Subcutaneous abdominal adipose tissue (tissue), 5 donors: ENCODE results near the gene MYO7B.
A peak's percentile ranks its signal among the peaks of the same experiment; 100 is the strongest.

ENCODE experiments used
- H3K27ac ChIP-seq: one replicate; pipeline ENCODE4 v1.7.0; 2013; ENCODE audit warnings: low read depth, mild to moderate bottlenecking, inconsistent platforms, low read length, moderate library complexity
- H3K27me3 ChIP-seq, 5 donors: one replicate each; pipeline ENCODE4 v1.7.0; 2013; ENCODE audit warnings: low read length in 5 of 5, inconsistent platforms in 1 of 5; ENCODE audit not compliant: control insufficient read depth in 5 of 5, insufficient read depth in 4 of 5
- H3K36me3 ChIP-seq, 5 donors: one replicate each; pipeline ENCODE4 v1.7.0; 2013; ENCODE audit warnings: low read length in 5 of 5; ENCODE audit not compliant: control insufficient read depth in 5 of 5, insufficient read depth in 5 of 5
- H3K4me1 ChIP-seq, 5 donors: one replicate each; pipeline ENCODE4 v1.7.0; 2013; ENCODE audit warnings: low read length in 5 of 5, mild to moderate bottlenecking in 3 of 5, moderate library complexity in 1 of 5; ENCODE audit not compliant: control insufficient read depth in 5 of 5, insufficient read depth in 5 of 5
- H3K4me3 ChIP-seq, 5 donors: one replicate each; pipeline ENCODE4 v1.7.0; 2013; ENCODE audit warnings: low read length in 5 of 5, low read depth in 1 of 5
- H3K9ac ChIP-seq, 5 donors: one replicate each; pipeline ENCODE4 v1.7.0; 2013; ENCODE audit warnings: low read length in 5 of 5, mild to moderate bottlenecking in 4 of 5, moderate library complexity in 3 of 5
- H3K9me3 ChIP-seq, 5 donors: one replicate each; pipeline ENCODE4 v1.7.0; 2013; ENCODE audit warnings: low read length in 5 of 5; ENCODE audit not compliant: control insufficient read depth in 5 of 5
- donor health status: healthy.
- donor health status: healthy.
- donor health status: healthy.
- donor health status: healthy.
- donor health status: healthy.

The MYO7B gene

GRCh38 chr2:127664065-127664894 is 128.8 kb downstream of the MYO7B start:
- H3K9me3 ChIP-seq, result no peaks in the 10 kb centered on the region
- peak overlapping the region in 4 of 5 donors; percentile 42 to 59 (median 48) for H3K4me3 ChIP-seq
- H3K9ac ChIP-seq, result peak overlapping the region in 2 of 5 donors; percentile 41 to 68
- no peaks in the 10 kb centered on the region for H3K36me3 ChIP-seq
- H3K27ac ChIP-seq, result peak overlapping the region; percentile 76
- H3K4me1 ChIP-seq, result peaks cover 12 to 70% (median 44%) of the 10 kb centered on the region in 5 donors
- H3K27me3 ChIP-seq, result peaks cover 2 to 10% (median 6%) of the 10 kb centered on the region in 5 donors

- Histone ChIP-seq H3K27ac (peak overlapping the region; percentile 76), H3K36me3 (no peaks in the 10 kb centered on the region), H3K27me3 (peaks cover 2 to 10% (median 6%) of the 10 kb centered on the region in 5 donors), H3K9me3 (no peaks in the 10 kb centered on the region), H3K9ac (peak overlapping the region in 3 of 5 donors; percentile 35 to 68 (median 48)), H3K4me3 (peak overlapping the region in 3 of 5 donors; percentile 44 to 59 (median 52)), H3K4me1 (peaks cover 10 to 64% (median 40%) of the 10 kb centered on the region in 5 donors)
These were observed 129.4 kb downstream of the MYO7B start for GRCh38 chr2:127664895-127665225.

DNA sequence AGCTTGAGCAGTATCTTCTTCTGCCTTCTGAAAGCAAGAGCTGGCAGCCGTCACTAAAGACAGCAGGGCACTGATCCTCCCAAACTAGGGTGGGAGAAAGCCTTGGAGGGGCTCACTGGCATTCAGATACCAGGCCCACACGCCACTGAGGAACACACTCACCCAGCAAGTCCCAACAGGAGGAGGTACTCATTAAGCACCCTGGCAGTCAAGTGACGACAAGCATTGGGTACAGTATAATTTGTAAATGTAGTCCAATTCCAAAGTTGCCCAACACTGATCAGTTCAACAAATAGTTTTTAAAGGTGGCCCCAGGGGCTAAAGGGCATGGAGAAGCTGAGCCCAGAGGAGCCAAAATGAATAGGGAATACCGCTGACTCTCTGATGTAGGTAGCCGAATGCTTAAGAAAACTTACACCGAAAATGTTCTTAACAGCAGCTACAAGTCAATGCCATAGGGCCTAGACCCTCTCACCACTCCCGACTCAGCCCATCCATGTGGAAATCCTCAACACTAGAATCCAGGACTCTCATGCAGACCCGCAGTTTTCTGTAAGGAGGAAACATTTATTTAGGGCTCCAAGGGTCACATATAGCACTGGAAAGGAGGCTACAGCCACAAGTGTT is 129.9 kb downstream of the MYO7B start:
- Histone ChIP-seq H3K4me1 (peaks cover 10 to 59% (median 38%) of the 10 kb centered on the region in 5 donors), H3K27ac (peak overlapping the region; percentile 76), H3K4me3 (peak overlapping the region in 2 of 5 donors; percentile 44 to 52), H3K9ac (peak overlapping the region in 2 of 5 donors; percentile 48 to 68), H3K36me3 (no peaks in the 10 kb centered on the region), H3K9me3 (no peaks in the 10 kb centered on the region), H3K27me3 (peaks cover 2 to 10% (median 6%) of the 10 kb centered on the region in 5 donors)

- no peaks in the 10 kb centered on the region for H3K9me3 ChIP-seq
- peaks cover 0 to 5% (median 0%) of the 10 kb centered on the region in 5 donors for H3K36me3 ChIP-seq
- peaks cover 5 to 60% (median 31%) of the 10 kb centered on the region in 5 donors for H3K4me1 ChIP-seq
- no peak overlapping the region for H3K27ac ChIP-seq
- no peak overlapping the region for H3K4me3 ChIP-seq
- peaks cover 0 to 9% (median 2%) of the 10 kb centered on the region in 5 donors for H3K27me3 ChIP-seq
- no peak overlapping the region for H3K9ac ChIP-seq
These were observed 133.6 kb downstream of the MYO7B start for GRCh38 chr2:127669056-127669455.

GRCh38 chr2:127670055-127670956 is 134.8 kb downstream of the MYO7B start:
- no peak overlapping the region for H3K4me3 ChIP-seq
- no peaks in the 10 kb centered on the region for H3K9me3 ChIP-seq
- H3K27ac ChIP-seq, result no peak overlapping the region
- peaks cover 0 to 3% (median 0%) of the 10 kb centered on the region in 5 donors for H3K27me3 ChIP-seq
- peaks cover 5 to 56% (median 31%) of the 10 kb centered on the region in 5 donors for H3K4me1 ChIP-seq
- H3K36me3 ChIP-seq, result peaks cover 0 to 5% (median 0%) of the 10 kb centered on the region in 5 donors
- no peak overlapping the region for H3K9ac ChIP-seq

- Histone ChIP-seq H3K36me3 (peaks cover 0 to 5% (median 0%) of the 10 kb centered on the region in 5 donors), H3K9me3 (no peaks in the 10 kb centered on the region), H3K27ac (no peak overlapping the region), H3K4me1 (peaks cover 5 to 52% (median 35%) of the 10 kb centered on the region in 5 donors), H3K27me3 (peaks cover 0 to 3% (median 0%) of the 10 kb centered on the region in 5 donors), H3K9ac (no peak overlapping the region), H3K4me3 (no peak overlapping the region)
These were observed 135.4 kb downstream of the MYO7B start for GRCh38 chr2:127670957-127671290.

DNA sequence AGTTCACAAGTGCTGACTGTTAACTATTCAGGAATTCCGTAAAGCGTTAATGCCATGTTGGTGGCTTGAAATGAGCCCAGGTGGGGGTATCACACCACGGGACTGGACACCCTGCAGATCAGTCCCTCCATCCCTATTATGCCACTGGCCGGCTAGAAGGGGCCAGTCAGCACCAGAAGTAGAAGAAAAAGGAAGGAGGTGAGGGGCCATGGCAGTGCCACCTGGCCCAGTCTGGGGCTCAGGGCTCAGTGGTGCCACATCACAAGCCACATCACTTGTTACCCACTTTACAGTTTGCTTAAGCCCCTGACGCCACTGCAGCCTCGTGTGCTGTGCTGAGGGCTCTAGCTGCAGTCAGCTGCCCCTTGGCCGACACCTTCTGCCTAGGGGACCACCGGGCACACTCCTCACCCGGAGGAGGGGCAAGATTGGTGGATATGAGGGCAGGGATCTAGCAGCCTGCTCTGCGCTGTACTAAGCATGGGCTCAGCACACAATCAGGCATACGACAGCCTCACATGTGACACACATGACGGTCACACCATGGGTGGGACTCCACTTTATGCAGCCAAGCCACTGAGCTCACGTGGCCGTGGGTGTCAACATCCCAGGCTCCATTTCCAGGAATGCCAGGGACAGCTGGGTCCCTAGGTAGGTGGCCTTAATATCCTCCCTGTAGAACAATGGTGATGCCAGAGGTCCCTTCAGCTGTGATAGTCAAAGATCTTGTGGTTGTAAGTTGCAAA is 136.2 kb downstream of the MYO7B start:
- H3K27ac ChIP-seq, result peak overlapping the region; percentile 78
- no peaks in the 10 kb centered on the region for H3K9me3 ChIP-seq
- peaks cover 0 to 3% (median 0%) of the 10 kb centered on the region in 5 donors for H3K27me3 ChIP-seq
- H3K4me1 ChIP-seq, result peaks cover 5 to 57% (median 38%) of the 10 kb centered on the region in 5 donors
- H3K36me3 ChIP-seq, result peaks cover 0 to 5% (median 0%) of the 10 kb centered on the region in 5 donors
- H3K9ac ChIP-seq, result peak overlapping the region in 1 of 5 donors; percentile 56
- peak overlapping the region in 3 of 5 donors; percentile 11 to 78 (median 76) for H3K4me3 ChIP-seq

DNA sequence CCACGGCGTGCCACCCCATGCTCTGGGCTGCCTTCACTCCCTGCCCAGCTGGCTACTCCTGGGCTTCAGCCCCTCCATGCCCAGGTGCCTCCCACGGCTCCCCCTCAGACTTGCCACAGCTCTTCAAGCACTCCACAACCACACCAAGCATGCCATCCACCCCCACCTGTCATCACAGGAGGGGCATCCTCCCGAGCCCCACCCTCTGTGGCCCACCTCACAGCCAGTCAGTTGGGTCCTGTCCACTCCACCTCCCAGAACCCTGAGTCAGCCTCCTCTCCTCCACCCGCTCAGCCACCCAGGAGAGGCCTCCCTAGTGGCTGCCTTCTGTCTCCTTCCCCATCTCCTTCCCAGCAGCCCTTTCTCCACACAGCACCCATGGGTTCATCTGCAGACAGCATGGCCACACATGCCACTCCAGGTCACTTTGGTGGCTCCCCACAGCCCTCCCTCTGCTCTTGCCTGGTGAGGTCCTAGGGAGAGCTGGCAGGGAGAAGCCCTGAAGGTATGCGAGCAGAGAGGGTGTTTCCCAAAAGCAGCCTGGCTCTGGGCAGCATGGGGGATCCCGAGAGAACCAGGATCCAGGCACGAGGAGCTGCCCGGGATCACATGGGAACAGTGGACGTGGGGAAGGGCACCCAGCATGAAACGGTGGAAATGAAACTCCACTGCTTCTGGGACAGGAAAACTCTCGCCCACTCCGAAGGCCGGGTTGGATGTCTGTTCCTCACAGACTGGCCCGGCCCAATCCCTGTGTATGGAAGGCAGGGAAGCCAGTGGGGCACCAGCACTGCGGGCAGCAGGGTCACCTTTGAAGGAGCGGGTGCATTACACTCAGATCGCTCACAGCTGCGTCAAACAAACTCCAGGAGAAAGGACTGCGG is 137.1 kb downstream of the MYO7B start:
- Histone ChIP-seq H3K9ac (peak overlapping the region in 3 of 5 donors; percentile 0 to 77 (median 75)), H3K27ac (peak overlapping the region; percentile 78), H3K27me3 (peaks cover 0 to 3% (median 0%) of the 10 kb centered on the region in 5 donors), H3K36me3 (peaks cover 0 to 5% (median 0%) of the 10 kb centered on the region in 5 donors), H3K4me3 (peak overlapping the region in 4 of 5 donors; percentile 29 to 78 (median 77)), H3K4me1 (peaks cover 5 to 62% (median 42%) of the 10 kb centered on the region in 5 donors), H3K9me3 (no peaks in the 10 kb centered on the region)
